Stimulated activated CD4-positive, alpha-beta T cell treated with anti-CD3 and anti-CD28 coated beads, Interleukin-4, amount 100 ng/mL, for 1 hour (primary cell): ENCODE measurements around the gene RNF17.

Experiments
- DNase-seq: peaks from one replicate; pipeline ENCODE4 v3.0.0-alpha.2; 2020

Gene RNF17

GRCh38 chr13:24860770-24861169 is 96.8 kb downstream of the RNF17 start:
- DNase-seq, result no peak

- no peak for DNase-seq
These were observed 97.8 kb downstream of the RNF17 start for GRCh38 chr13:24861617-24862362.

- no peak for DNase-seq
These were observed 100.0 kb downstream of the RNF17 start for GRCh38 chr13:24863748-24864540.

GRCh38 chr13:24864579-24864978 is 100.6 kb downstream of the RNF17 start:
- no peak for DNase-seq

DNA sequence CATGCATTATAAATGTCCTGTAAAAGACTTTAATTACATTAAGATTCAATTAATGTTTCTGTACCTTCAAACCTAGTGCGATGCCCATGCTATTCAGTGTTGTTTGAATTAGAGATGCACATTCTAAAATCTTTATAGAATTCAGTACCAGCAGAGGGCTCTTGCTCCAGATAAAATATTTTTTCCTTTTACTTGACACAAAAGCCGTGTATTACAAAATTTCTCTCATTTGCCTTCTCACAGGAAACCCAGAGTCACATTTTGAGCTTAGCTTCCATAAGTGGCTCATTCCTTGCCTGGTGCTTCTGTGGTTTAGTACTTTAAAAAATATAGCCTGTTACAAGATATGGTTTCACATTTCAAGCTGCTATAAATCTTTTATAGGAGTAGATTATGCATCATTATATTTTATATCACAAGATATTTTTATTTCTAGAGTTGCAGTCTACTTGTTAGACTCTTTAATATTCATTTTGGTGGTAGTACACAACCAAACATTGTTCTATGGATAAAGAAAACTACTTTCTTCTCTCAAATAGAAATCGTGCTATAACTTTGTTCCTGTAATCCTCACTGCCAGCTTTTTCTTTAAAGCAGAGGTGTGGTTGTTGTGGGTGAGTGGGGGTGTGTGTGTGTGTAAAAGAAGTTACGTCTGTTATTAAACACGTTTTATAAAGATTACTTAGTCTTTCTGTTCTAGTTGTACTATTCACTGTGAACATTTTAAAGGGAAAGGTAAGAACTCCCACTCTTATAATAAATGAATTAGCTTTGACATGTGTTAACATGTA is 101.4 kb downstream of the RNF17 start:
- DNase-seq, result no peak

GRCh38 chr13:24866488-24866887 is 102.5 kb downstream of the RNF17 start:
- DNase-seq, result no peak

- no peak for DNase-seq
These were observed 104.9 kb downstream of the RNF17 start for GRCh38 chr13:24868874-24869273.

DNA sequence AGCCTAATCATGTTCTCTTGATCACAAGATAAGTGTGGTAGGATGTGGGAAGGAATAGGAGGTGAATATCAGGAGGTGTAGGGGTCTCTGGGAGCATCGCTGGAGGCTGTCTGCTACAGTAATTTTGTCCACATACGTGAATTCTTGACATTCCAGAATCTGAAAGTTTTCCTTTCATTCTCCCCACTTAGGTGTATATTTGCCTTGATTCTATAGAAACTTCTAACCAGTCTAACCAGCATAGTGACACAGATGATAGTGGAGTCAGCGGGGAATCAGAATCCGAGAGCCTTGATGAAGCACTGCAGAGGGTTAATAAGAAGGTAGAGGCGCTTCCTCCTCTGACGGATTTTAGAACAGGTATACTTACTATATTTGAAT is 106.4 kb downstream of the RNF17 start:
- no peak for DNase-seq

DNA sequence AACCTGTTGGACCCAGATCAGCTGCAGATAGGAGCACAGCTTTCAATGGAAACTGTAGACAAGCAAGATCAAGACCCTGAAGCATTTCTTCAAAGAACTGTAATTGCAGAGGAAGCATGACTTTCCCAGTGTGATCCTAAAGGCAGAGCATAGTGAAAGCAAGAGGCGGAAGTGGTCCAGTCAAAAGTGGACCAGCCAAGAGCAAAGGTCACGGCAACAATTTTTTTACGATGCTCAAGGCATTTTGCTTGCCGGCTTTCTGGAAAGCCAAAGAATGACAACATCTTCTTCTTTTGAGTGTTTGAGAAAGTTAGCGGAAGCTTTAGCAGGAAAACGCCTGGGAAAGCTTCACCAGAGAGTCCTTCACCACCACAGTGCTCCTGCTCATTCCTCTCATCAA is 111.6 kb downstream of the RNF17 start:
- DNase-seq, result no peak

- no peak for DNase-seq
These were observed 113.6 kb downstream of the RNF17 start for GRCh38 chr13:24877531-24877930.

- DNase-seq, result no peak
These were observed 114.4 kb downstream of the RNF17 start for GRCh38 chr13:24878340-24878739.

- DNase-seq, result no peak
These were observed 118.7 kb downstream of the RNF17 start for GRCh38 chr13:24882665-24883064.

DNA sequence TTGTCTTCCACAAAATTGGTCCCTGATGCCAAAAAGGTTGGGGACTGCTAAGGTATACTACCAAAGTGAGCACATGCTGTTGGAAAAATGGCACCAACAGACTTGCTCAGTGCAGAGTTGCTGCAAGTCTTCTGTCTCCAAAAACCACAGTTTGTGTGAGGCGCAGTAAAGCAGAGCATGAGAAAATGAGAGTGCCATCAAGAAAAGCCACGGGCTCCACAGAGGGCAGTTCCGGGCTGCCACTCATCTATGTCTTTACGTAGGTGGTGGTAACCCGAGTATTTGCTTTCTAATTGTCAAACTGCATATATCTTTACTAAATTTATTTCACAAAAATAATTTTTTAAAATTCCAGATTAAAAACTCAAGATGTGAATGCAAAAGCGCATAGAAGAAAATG is 123.8 kb downstream of the RNF17 start:
- DNase-seq, result no peak

GRCh38 chr13:24888291-24888931 is 124.4 kb downstream of the RNF17 start:
- DNase-seq, result no peak

DNA sequence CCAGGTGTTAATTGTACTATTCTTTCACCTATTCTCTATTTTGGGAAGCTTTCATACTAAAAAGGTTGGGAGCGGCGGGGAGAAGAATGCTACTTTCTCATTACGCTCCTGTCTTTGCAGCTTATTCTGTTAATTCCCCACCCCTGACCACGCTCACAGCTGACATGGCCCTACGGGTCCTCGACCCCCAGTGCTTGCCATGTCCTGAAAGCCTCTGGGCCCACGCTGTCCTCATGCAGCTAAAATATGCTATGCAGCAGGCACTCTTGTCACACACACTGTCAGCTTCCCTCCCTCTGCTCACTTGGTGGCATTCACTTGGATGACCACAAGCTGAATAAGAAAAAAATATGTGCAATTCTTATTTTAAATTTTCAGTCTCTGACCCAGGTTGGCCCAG is 126.3 kb downstream of the RNF17 start:
- no peak for DNase-seq

DNA sequence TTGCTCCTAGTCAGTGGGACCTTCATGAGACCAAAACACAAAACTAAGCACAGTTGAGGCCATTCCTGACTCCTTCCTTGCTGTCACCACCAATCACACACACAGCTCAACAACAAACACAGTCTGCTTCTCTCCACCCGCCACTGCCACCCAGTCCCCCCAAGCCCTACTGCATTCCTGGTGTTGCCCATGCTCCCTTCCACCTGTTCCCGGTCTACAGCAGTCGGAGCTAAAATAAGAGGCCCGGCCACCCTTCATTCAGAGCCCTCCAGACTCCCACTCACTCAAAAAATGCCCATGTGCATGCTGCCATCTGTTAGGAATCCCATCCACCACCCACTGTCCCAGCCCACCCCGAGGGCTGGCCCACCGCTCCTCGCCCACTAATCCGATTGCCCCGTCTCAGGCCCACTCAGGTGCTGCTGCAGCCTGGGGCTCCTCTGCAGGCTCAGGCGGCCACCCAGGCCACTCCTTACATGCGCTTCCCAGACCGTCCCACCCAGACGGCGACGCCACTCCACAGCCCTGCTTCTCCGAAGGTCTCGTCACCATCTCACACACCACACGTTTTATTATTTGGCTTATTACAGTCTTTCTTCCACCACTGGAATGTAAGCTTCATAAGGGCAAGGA is 127.6 kb downstream of the RNF17 start:
- DNase-seq, result no peak

GRCh38 chr13:24892829-24893228 is 128.9 kb downstream of the RNF17 start:
- DNase-seq, result no peak

DNA sequence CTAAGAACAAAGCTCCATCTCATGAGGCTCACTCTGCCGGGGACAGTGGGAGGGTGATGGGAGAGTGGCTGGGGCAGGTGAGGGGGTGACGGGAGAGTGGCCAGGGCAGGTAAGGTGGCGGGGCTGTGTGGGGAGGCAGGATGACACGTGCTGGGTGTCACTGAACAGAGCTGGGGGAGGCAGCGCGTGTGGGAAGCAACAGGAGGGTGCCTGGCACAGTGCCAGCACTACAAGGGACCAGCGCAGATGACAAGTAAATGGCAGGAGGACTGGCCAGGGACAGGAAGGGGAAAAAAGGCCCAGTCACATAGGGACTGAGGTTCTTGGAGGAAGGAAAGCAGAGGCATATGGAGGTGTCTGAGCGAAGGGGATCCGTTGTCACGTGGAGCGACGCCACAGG is 129.9 kb downstream of the RNF17 start:
- no peak for DNase-seq

- no peak for DNase-seq
These were observed 130.5 kb downstream of the RNF17 start for GRCh38 chr13:24894277-24894971.

GRCh38 chr13:24894972-24895300 is 131.0 kb downstream of the RNF17 start:
- no peak for DNase-seq

GRCh38 chr13:24896061-24896460 is 132.1 kb downstream of the RNF17 start:
- no peak for DNase-seq

DNA sequence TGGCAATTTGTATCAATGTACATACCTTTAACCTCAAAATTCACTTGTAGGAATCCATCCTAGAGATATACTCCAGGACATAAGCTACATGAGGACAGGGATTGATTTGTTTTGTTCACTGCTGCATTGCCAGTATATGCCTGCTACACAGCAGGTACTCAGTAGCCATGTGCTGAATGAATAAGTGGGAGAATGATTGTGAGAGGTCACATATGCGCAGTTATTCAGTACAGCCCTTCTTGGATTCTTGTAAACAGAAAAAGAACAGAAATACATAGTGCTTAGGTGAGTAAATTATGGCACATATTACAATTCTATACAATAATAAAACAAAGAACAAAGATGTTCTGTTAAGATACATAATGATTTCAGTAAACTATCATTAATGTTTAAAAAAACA is 133.3 kb downstream of the RNF17 start:
- DNase-seq, result no peak
